ENCODE results near the gene ZNF263.

ZNF263 gene

GRCh38 chr16:3328643-3329042 lies 45.4 kb downstream of the ZNF263 start:
- DNase-seq = no peak
